ENCODE results near the gene CAV1.

CAV1 gene

GRCh38 chr7:116524609-116525297, at the start of gene CAV1:
TSS of gene CAV1 (plus strand) at chr7:116525036. CDS start at chr7:116525063, 27 bp downstream.
- TF ChIP-seq FOXM1 (IDR thresholded peaks at IDR 0.05; ENCODE audit: borderline replicate concordance, low read depth) (peak; percentile 40; the same call in 1 of the 2 replicates), YY1 (IDR thresholded peaks at IDR 0.05; ENCODE audit: low read depth) (no peak), CEBPB (IDR thresholded peaks at IDR 0.05) (no peak), EP300 (IDR thresholded peaks at IDR 0.05; ENCODE audit: borderline replicate concordance) (peak; percentile 86), TAF1 (IDR thresholded peaks at IDR 0.05; ENCODE audit: low read depth) (no peak), EGR1 (IDR thresholded peaks at IDR 0.05) (no peak), ZBTB7A (IDR thresholded peaks at IDR 0.05; ENCODE audit: low read depth) (no peak), MAX (IDR thresholded peaks at IDR 0.05) (peak; percentile 28; the same call in 1 of the 2 replicates), TEAD4 (IDR thresholded peaks at IDR 0.05) (peak; percentile 74), TCF12 (IDR thresholded peaks at IDR 0.05; ENCODE audit: low read depth) (peak; percentile 80; the same call in 1 of the 2 replicates), NFIC (IDR thresholded peaks at IDR 0.05) (peak; percentile 92), USF1 (IDR thresholded peaks at IDR 0.05) (no peak), RAD21 (IDR thresholded peaks at IDR 0.05; ENCODE audit: low read depth) (peak; percentile 43), CREB1 (IDR thresholded peaks at IDR 0.05; ENCODE audit: low read depth) (no peak), REST (IDR thresholded peaks at IDR 0.05; ENCODE audit: low read depth) (no peak)

- TF ChIP-seq YY1 (IDR thresholded peaks at IDR 0.05; ENCODE audit: low read depth) (no peak), MAX (IDR thresholded peaks at IDR 0.05) (no peak)
These were observed 47.2 kb upstream of the CAV1 start for GRCh38 chr7:116477625-116478024.

- TF ChIP-seq TCF12 (IDR thresholded peaks at IDR 0.05; ENCODE audit: low read depth), result no peak
- no peak for TF ChIP-seq MAX (IDR thresholded peaks at IDR 0.05)
These were observed 46.0 kb upstream of the CAV1 start for GRCh38 chr7:116478834-116479233.

- TF ChIP-seq FOXM1 (IDR thresholded peaks at IDR 0.05; ENCODE audit: borderline replicate concordance, low read depth), result no peak
- TF ChIP-seq TCF12 (IDR thresholded peaks at IDR 0.05; ENCODE audit: low read depth), result no peak
- TF ChIP-seq EGR1 (IDR thresholded peaks at IDR 0.05), result no peak
- no peak for TF ChIP-seq RAD21 (IDR thresholded peaks at IDR 0.05; ENCODE audit: low read depth)
- no peak for TF ChIP-seq ZBTB7A (IDR thresholded peaks at IDR 0.05; ENCODE audit: low read depth)
- no peak for TF ChIP-seq REST (IDR thresholded peaks at IDR 0.05; ENCODE audit: low read depth)
- TF ChIP-seq NFIC (IDR thresholded peaks at IDR 0.05), result no peak
- no peak for TF ChIP-seq YY1 (IDR thresholded peaks at IDR 0.05; ENCODE audit: low read depth)
- no peak for TF ChIP-seq TAF1 (IDR thresholded peaks at IDR 0.05; ENCODE audit: low read depth)
- TF ChIP-seq CEBPB (IDR thresholded peaks at IDR 0.05), result no peak
- no peak for TF ChIP-seq MAX (IDR thresholded peaks at IDR 0.05)
- no peak for TF ChIP-seq TEAD4 (IDR thresholded peaks at IDR 0.05)
- TF ChIP-seq EP300 (IDR thresholded peaks at IDR 0.05; ENCODE audit: borderline replicate concordance), result no peak
- no peak for TF ChIP-seq USF1 (IDR thresholded peaks at IDR 0.05)
- TF ChIP-seq CREB1 (IDR thresholded peaks at IDR 0.05; ENCODE audit: low read depth), result no peak
These were observed 41.4 kb upstream of the CAV1 start for GRCh38 chr7:116483271-116483942.

GRCh38 chr7:116487907-116488521, 36.8 kb upstream of the CAV1 start:
- no peak for TF ChIP-seq TCF12 (IDR thresholded peaks at IDR 0.05; ENCODE audit: low read depth)
- TF ChIP-seq CEBPB (IDR thresholded peaks at IDR 0.05), result 0 out of 2 replicates have a peak, but pooled peaks have one; percentile 28
